A549 (cell line): ENCODE data around the gene ZNF362. TPM values are rescaled to one million over a fixed set of nuclear protein-coding genes. Genes with fewer than 3 reads are reported as not detected.

ENCODE experiments used
- ATAC-seq, 2 experiments: fragments of 200-7000 bp in 1 of 2; fragments of >200 bp in 1 of 2; cut with Nextera tagmentation in 1 of 2; cut with Tn5 transposase in 1 of 2; 3 replicates each; pipeline versions ENCODE4 v1.8.0 to v1.9.1; 2018 to 2020; ENCODE audit warnings: mild to moderate bottlenecking in 1 of 2, moderate library complexity in 1 of 2
- CTCF ChIA-PET: fragments of 300-600 bp; sonication (Branson Sonifier 250); formaldehyde crosslinking; extraction: SDS; loops from one replicate; lab custom pipeline; 2021; ENCODE audit warnings: antibody characterized with exemption, inconsistent platforms; lab: Yijun Ruan, JAX
- POLR2A ChIA-PET: fragments of 350-600 bp; formaldehyde crosslinking; extraction: SDS; loops from one replicate; lab custom pipeline; 2021; ENCODE audit warnings: antibody characterized with exemption, inconsistent platforms; lab: Yijun Ruan, JAX
- DNase-seq, 2 experiments: peaks; one replicate each; pipeline versions ENCODE4 v3.0.0 to v3.0.0-alpha.2; 2011 to 2016; ENCODE audit warnings: low read depth in 1 of 2, low spot score in 1 of 2
- FAIRE-seq: peaks from 2 replicates; lab custom pipeline; 2011; peaks lifted over from hg19 to GRCh38; lab: Jason Lieb, UNC
- H3K27ac ChIP-seq, 2 experiments: fragments of >200 bp; sonication (Bioruptor Twin); formaldehyde crosslinking; 3 replicates each; pipeline ENCODE4 v1.5.1; 2016 to 2017
- H3K4me1 ChIP-seq: fragments of >200 bp; sonication (Bioruptor Twin); formaldehyde crosslinking; 3 replicates; pipeline ENCODE4 v1.6.1; 2016
- H3K4me2 ChIP-seq: fragments of >200 bp; sonication (Bioruptor Twin); formaldehyde crosslinking; 3 replicates; pipeline ENCODE4 v1.6.1; 2016
- H3K4me3 ChIP-seq: fragments of >200 bp; sonication (Bioruptor Twin); formaldehyde crosslinking; 3 replicates; pipeline ENCODE4 v1.5.1; 2016
- H3K9me3 ChIP-seq: fragments of >200 bp; sonication (Bioruptor Twin); formaldehyde crosslinking; 3 replicates; pipeline ENCODE4 v1.6.1; 2016
- BHLHE40 ChIP-seq: IDR thresholded peaks from 2 replicates; pipeline ENCODE4 v1.6.1; 2012; ENCODE audit warnings: low read depth, low read length, inconsistent platforms
- CBX2 ChIP-seq: fragments of 200-600 bp; sonication (generic); IDR thresholded peaks from 2 replicates; pipeline ENCODE4 v1.6.1; 2016; ENCODE audit warnings: low read depth, mild to moderate bottlenecking, borderline replicate concordance
- CEBPB ChIP-seq, 2 experiments: fragments of >200 bp in 1 of 2; sonication (Bioruptor Twin) in 1 of 2; formaldehyde crosslinking in 1 of 2; IDR thresholded peaks; 2 replicates each; pipeline ENCODE4 v1.6.1; 2012 to 2016
- EHF ChIP-seq: fragments of 250-450 bp; sonication (Bioruptor Pico); IDR thresholded peaks from 2 replicates; pipeline ENCODE4 v1.5.0; 2020; ENCODE audit warnings: mild to moderate bottlenecking
- EHMT2 ChIP-seq: fragments of 200-600 bp; sonication (generic); IDR thresholded peaks from 2 replicates; pipeline ENCODE4 v1.6.1; 2016; ENCODE audit warnings: antibody characterized with exemption, low read depth, mild to moderate bottlenecking, moderate library complexity
- ESRRA ChIP-seq: fragments of 150-350 bp; IDR thresholded peaks from 2 replicates; pipeline ENCODE4 v1.6.1; 2014; ENCODE audit warnings: mild to moderate bottlenecking, low read length, borderline replicate concordance
- FOSB ChIP-seq: fragments of 250-450 bp; sonication (Bioruptor Pico); IDR thresholded peaks from 2 replicates; pipeline ENCODE4 v1.5.0; 2020; ENCODE audit warnings: mild to moderate bottlenecking, moderate library complexity
- HDAC2 ChIP-seq: fragments of 200-600 bp; sonication (generic); IDR thresholded peaks from 2 replicates; pipeline ENCODE4 v1.6.1; 2016
- HES2 ChIP-seq: fragments of >200 bp; sonication (Bioruptor Twin); formaldehyde crosslinking; IDR thresholded peaks from 2 replicates; pipeline ENCODE4 v1.6.1; 2016
- HEYL ChIP-seq: fragments of 250-450 bp; sonication (Bioruptor Pico); IDR thresholded peaks from 2 replicates; pipeline ENCODE4 v1.8.0; 2021; ENCODE audit warnings: mild to moderate bottlenecking, moderate library complexity
- HOXB13 ChIP-seq: fragments of 250-450 bp; sonication (Bioruptor Pico); IDR thresholded peaks from 2 replicates; pipeline ENCODE4 v1.5.0; 2020; ENCODE audit warnings: low read depth, mild to moderate bottlenecking, moderate library complexity
- NR3C1 ChIP-seq: fragments of >200 bp; sonication (Bioruptor Twin); formaldehyde crosslinking; IDR thresholded peaks from 3 replicates; pipeline ENCODE4 v1.6.1; 2017
- POLR2A ChIP-seq: IDR thresholded peaks from 2 replicates; pipeline ENCODE4 v1.6.1; 2012; ENCODE audit warnings: mild to moderate bottlenecking, low read length
- RNF2 ChIP-seq: fragments of 200-600 bp; sonication (generic); IDR thresholded peaks from 2 replicates; pipeline ENCODE4 v1.6.1; 2016; ENCODE audit warnings: low read depth, mild to moderate bottlenecking, antibody characterized with exemption, moderate library complexity, borderline replicate concordance
- TFCP2L1 ChIP-seq: fragments of 250-450 bp; sonication (Bioruptor Pico); IDR thresholded peaks from 2 replicates; pipeline ENCODE4 v1.5.0; 2021; ENCODE audit warnings: mild to moderate bottlenecking
- TP53 ChIP-seq: fragments of 250-450 bp; sonication (Bioruptor Pico); IDR thresholded peaks from 2 replicates; pipeline ENCODE4 v1.5.0; 2021; ENCODE audit warnings: mild to moderate bottlenecking, moderate library complexity
- ZC3H11A ChIP-seq: fragments of 450-650 bp; IDR thresholded peaks from 2 replicates; pipeline ENCODE4 v1.6.1; 2014; ENCODE audit warnings: antibody characterized with exemption, mild to moderate bottlenecking
- ZSCAN20 ChIP-seq: fragments of 250-450 bp; sonication (Bioruptor Pico); IDR thresholded peaks from 2 replicates; pipeline ENCODE4 v1.8.0; 2022; ENCODE audit warnings: mild to moderate bottlenecking, moderate library complexity
- WGBS: methylation state at CpG from one replicate; pipeline ENCODE4 v1.1.6; 2017; ENCODE audit errors: missing lambda C conversion rate; 5-methylcytosine and 5-hydroxymethylcytosine counted together
- polyA plus RNA-seq, 4 experiments: library from polyadenylated mRNA; depleted of rRNA in 3 of 4; stranded (reverse); fragments of >200 nt; fragmentation: RNase III in 1 of 4; extraction: RNeasy Plus Mini Kit Qiagen cat#74134 plus additional on column Dnase treatment in 1 of 4; gene quantifications; 2 replicates in 3 of 4; 3 replicates in 1 of 4; pipeline ENCODE4 v1.2.3, GENCODE V29; 2011 to 2017
- TF ChIP-seq, protein P1 (sequence below): fragments of 250-450 bp; sonication (Bioruptor Pico); IDR thresholded peaks from 2 replicates; pipeline ENCODE4 v1.5.0; 2020; ENCODE audit warnings: low read depth, mild to moderate bottlenecking, moderate library complexity
- TF ChIP-seq, protein P2 (sequence below): fragments of 450-650 bp; IDR thresholded peaks from 2 replicates; pipeline ENCODE4 v1.6.1; 2014; ENCODE audit warnings: antibody characterized with exemption
- TF ChIP-seq, protein P3 (sequence below): IDR thresholded peaks from 2 replicates; pipeline ENCODE4 v1.6.1; 2012

The ZNF362 gene
- polyA plus RNA-seq, 2 of the 4 experiments (the other 2 are of a cell fraction), result 4.8 to 7.9 TPM

DNA sequence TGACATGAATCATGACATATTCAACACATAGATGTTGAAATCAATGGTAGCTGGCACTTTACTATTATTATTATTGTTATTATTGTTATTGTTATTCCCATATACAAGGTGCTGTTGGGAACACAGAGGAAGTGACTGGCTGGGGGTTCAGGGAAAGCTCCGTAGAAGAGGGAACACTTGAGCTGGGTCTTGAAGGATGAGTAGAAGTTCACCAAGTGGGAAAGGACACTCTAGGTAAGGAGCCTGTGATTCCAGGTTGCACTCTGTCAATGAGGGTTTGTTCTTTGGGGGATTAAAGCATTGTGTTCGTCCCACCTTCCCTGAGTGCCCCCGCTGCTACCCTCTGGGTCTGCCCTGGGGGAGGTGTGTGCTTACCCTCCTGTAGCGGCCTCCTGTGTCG, 14.1 kb downstream of the ZNF362 start (continued):
- TF ChIP-seq, protein P1, sequence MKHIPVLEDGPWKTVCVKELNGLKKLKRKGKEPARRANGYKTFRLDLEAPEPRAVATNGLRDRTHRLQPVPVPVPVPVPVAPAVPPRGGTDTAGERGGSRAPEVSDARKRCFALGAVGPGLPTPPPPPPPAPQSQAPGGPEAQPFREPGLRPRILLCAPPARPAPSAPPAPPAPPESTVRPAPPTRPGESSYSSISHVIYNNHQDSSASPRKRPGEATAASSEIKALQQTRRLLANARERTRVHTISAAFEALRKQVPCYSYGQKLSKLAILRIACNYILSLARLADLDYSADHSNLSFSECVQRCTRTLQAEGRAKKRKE, result no peak
- TF ChIP-seq, protein P2, sequence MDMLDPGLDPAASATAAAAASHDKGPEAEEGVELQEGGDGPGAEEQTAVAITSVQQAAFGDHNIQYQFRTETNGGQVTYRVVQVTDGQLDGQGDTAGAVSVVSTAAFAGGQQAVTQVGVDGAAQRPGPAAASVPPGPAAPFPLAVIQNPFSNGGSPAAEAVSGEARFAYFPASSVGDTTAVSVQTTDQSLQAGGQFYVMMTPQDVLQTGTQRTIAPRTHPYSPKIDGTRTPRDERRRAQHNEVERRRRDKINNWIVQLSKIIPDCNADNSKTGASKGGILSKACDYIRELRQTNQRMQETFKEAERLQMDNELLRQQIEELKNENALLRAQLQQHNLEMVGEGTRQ, result no peak
- TF ChIP-seq HEYL (CRISPR knock-in tag) (no peak), ESRRA (no peak), ZC3H11A (no peak)

DNA sequence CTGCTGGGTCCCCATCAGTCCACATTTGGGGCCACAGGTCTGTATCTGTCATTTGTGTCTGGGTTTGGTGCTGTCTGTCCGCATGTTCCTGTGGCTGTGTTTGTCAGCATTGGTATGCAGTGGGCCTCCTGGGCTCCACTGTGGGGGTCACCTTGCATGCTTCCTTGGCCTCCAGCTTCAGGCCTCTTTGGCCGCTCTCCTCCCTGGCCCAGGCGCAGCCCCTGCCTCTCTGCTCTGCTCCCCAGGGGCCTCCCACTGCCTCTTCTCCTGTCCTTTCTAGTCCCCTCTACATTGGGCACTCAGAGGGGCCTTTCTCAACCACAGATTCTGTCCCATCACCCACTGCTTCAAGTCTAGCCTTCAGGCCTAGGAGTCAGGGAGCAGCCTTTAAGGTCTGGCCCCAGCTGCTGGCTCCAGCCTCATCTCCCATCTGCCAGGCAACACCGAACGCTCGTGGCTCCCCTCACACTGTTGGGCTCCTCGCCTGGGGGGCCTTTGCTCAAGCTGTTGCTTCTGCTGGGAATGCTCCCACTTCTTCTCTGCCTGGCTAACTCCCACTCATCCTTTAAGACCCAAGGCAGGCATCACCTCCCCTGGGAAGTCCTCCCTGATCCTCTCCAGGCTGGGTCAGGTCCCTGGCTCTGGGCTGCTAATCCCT, 14.6 kb downstream of the ZNF362 start:
- POLR2A ChIA-PET, result no interaction called here
- Histone ChIP-seq H3K4me1 (no peaks in the 10 kb centered on the region), H3K4me3 (no peak overlapping the region), H3K9me3 (no peaks in the 10 kb centered on the region), H3K27ac (no peak overlapping the region), H3K4me2 (no peak overlapping the region)
- CTCF ChIA-PET, result interaction anchor here (2.3 kb wide), 1 partner anchor 25 kb away, joined by 8 read pairs; no protein-coding TSS in a partner anchor
- ATAC-seq (no peak), FAIRE-seq (no peak), DNase-seq (no peak)
- TF ChIP-seq EHF (no peak), POLR2A (no peak), CEBPB (IDR thresholded peaks at IDR 0.05) (no peak), BHLHE40 (no peak), EHMT2 (no peak)
- TF ChIP-seq, protein P3, sequence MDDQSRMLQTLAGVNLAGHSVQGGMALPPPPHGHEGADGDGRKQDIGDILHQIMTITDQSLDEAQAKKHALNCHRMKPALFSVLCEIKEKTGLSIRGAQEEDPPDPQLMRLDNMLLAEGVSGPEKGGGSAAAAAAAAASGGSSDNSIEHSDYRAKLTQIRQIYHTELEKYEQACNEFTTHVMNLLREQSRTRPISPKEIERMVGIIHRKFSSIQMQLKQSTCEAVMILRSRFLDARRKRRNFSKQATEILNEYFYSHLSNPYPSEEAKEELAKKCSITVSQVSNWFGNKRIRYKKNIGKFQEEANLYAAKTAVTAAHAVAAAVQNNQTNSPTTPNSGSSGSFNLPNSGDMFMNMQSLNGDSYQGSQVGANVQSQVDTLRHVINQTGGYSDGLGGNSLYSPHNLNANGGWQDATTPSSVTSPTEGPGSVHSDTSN, result no peak
- WGBS, result 89% methylated on average over 7 of the region's 7 CpGs

- WGBS, result 82% methylated on average over 12 of the region's 13 CpGs
- ATAC-seq (no peak), FAIRE-seq (no peak), DNase-seq (no peak)
- H3K4me2 ChIP-seq, result no peak overlapping the region
- POLR2A ChIA-PET, result no interaction called here
- CTCF ChIA-PET, result no interaction called here
- H3K4me3 ChIP-seq, result no peak overlapping the region
- no peak overlapping the region for H3K27ac ChIP-seq
- H3K4me1 ChIP-seq, result no peaks in the 10 kb centered on the region
- H3K9me3 ChIP-seq, result no peaks in the 10 kb centered on the region
- no peak for TF ChIP-seq HOXB13 (CRISPR knock-in tag)
- no peak for TF ChIP-seq NR3C1
- TF ChIP-seq HES2, result no peak
- no peak for TF ChIP-seq TP53 (CRISPR knock-in tag)
- TF ChIP-seq ZSCAN20 (CRISPR knock-in tag), result no peak
- no peak for TF ChIP-seq CBX2
- TF ChIP-seq RNF2, result no peak
- TF ChIP-seq ZC3H11A, result no peak
- no peak for TF ChIP-seq BHLHE40
- no peak for TF ChIP-seq FOSB
- no peak for TF ChIP-seq TFCP2L1
- no peak for TF ChIP-seq HDAC2
Measured at GRCh38 chr1:33271666-33272505, 15.6 kb downstream of the ZNF362 start.
